ENCODE measurements around the gene HEPHL1.

The HEPHL1 gene

GRCh38 chr11:94129512-94130297 is 108.6 kb downstream of the HEPHL1 start:
- peak; percentile 15 for DNase-seq (ENCODE audit: low spot score)

- DNase-seq (ENCODE audit: low spot score): no peak
Measured at GRCh38 chr11:94130298-94131046, 109.3 kb downstream of the HEPHL1 start.

- DNase-seq (ENCODE audit: low spot score): no peak
Measured at GRCh38 chr11:94131047-94131717, 110.0 kb downstream of the HEPHL1 start.

DNA sequence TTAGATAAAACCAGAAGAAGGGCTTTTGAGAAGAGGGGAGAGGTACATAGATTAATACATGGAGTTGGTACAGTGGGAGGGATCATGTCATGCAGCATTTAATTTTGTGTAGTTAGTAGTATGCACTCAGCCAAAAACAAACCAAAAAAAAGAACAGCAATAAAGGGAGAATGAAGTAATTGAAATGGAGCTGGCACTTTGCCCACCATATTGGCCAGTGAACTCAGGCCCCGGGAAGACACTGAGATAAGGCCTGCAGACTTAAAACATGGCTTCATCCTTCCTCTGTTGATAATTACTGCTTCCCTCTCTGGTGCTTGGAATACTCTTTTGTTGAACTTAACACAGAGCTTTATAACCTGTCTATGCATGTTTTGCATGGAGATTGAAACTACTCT is 110.6 kb downstream of the HEPHL1 start:
- no peak for DNase-seq (ENCODE audit: low spot score)

GRCh38 chr11:94132152-94132558 is 111.0 kb downstream of the HEPHL1 start:
- DNase-seq (ENCODE audit: low spot score): no peak

- DNase-seq (ENCODE audit: low spot score): no peak
Measured at GRCh38 chr11:94132823-94133408, 111.8 kb downstream of the HEPHL1 start.

DNA sequence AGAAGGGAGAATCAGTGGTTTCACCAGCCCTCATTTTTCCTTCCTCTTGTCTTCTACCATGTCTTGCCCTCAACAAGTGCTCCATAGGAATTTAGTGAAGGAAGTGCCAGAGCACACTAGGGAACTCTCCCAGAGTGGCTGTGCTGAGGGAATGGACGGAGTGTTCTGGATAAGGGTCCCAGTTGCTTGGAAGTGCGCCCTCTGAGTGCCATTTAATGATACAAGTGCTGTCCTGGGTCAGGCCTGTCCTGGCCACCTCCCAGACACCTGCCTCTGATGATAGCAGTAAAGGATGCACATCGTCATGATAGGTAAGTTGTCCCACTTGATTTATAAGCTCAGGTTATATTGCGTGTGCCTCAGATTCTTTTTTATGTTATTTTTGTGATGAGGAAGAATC is 112.6 kb downstream of the HEPHL1 start:
- no peak for DNase-seq (ENCODE audit: low spot score)

DNA sequence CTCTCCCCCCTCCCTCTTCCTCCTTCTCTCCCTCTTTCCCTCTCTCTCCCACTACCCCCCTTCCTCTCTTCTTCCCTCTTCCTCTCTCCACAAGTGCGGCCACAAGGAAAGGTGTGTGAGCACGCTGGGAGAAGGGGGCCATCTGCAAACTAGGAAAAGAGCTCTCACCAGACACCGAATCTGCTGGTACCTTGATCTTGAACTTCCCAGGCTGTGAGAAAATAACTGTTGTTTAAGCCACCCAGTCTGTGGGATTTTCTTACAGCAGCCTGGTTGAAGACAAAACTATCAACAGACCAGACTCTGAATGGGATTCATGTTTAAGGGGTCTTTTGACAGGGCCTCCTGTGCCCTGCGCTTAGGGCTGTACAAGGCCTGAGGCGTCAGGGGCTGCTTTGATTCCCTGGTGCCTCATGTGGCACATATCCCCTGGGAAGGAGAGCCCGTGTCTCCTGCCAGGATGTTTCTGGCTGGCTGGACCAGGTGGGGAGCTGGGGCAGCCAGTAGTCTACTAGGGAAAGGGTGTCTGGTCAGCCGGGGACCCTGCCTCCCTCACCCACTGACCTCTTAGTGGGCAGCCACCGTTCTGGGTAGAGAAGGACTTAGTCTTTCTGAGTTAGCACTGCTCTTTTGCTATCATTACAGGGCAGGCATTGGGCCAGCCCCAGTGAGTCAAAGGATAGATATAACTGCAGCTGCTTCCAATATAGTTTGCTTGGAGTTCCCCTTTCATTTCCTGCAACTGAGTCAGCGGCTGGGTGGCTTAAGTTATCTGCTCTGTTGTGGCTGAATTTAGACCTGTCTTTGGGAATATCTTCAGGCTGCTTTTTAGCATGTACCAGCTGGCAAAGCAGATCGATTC is 113.7 kb downstream of the HEPHL1 start:
- peak; percentile 21 for DNase-seq (ENCODE audit: low spot score)

DNA sequence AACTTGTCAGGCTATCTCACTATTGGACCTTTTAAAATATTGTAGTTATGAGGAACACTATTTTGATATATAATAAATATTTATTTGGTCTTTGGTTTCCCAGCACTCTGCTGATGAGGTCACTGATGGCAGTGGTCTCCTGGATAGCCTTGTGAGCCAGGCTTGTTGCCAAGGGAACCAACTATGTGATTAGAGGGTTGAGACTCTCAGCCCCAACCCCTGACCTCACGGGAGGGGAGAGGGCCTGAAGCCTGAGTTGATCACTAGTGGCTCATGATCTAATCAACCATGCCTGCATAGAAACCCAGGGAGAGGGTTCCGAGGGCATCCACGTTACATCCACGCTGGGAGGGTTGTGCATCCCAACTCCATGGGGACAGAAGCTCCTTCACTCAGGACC is 118.3 kb downstream of the HEPHL1 start:
- DNase-seq (ENCODE audit: low spot score): no peak

DNA sequence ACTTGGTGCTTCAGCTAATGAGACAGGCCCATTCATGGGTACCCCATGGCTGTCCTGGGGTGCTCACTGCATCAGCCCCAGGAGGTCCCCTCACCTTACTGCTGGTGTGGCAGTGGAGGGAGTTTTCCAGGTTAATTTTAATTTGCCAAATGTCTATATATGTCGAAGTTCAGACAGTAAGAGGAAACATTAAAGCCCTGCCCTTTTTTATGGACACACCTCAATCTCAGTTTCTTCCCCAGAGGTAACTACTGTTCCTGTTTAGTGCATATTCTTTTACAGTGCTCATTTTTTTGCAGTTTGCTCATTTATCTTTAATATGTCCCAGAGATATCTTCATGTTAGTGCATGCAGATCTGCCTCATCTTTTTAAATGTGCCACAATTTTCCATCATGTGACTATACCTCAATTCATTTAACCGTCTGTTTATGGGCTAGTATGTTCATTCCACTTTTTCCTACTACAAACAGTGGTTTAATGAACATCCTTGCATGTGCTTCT is 119.1 kb downstream of the HEPHL1 start:
- DNase-seq (ENCODE audit: low spot score): no peak

DNA sequence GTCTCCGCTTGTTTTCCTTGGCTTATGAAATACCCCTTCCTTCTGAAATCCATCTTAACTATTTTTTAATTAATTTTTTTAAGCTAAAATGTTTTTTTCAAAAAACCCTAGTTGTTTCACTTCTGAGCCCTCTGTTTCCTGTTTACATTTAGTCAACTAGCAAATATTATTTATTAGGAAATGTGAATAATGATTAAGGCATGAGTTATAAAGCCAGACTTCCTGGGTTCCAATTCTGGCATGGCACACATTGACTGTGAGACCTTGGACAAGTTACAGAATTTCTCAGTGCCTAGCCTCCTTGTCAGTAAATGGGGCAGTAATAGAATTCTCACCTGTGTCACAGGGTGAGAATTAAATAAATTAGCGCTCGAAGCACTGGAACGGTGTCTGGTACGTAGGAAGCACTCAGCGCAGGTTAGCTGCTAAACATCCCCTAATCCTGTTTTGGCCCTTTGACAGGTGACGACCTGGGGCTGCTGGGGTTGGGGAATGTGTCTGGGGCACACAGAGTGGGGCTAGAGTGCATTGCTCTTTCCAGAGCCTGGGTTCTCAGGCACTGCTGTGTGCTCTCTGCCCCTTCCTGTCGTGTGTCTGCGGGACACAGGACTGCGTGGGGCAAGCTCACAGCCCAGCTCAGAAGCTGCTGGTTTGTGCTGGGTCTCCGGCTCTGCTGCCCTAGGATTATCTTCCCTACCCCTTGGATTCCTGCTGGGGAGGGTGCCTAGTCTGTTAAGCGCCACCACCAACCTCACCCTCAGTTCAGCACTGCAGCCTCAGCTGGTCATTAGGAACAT is 120.6 kb downstream of the HEPHL1 start:
- DNase-seq (ENCODE audit: low spot score): no peak

DNA sequence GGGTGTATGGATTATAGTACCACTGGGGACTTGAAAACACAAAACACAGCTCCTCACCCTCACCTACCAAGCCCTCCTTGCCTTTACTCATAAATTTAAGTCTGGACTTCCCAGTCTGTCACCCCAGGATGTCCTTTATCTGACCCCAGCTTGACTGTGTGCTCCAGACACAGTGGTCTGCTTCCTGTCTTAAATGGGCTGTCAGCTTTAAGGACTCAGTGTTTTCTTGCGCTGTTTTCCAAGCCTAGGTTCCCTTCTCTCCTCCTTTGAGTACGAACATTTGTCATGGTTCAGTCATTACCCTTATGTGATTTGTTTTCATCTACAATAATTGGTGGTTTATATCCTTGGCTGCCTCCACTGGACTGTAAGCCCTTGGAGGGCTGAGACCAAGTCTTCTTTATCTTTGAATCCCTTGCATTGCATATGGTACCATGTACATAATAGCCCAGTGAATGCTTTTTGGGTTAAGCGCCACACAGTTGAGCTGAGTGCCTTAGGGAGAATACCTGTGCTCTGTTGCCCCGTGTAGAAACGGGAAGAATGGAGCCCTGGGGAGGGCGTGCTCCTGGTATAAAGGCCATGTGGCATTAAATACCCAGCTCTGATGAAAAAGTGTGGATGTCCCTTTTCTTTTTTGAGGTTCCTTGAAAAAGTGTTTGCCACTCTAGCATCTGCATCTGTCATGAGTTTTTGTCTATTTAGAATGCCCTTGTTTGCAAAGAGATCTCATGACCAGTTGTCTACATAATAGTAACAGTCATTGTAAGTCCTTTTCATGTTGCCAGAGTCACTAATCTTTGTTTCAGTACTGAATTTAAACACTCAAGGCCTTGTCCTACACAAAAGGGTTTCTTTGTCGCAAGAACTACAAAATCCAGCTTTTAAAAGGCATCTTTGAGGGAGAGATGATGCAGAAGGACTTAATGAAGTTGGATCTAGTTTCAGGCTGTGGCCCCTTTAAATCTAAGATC is 121.4 kb downstream of the HEPHL1 start:
- DNase-seq (ENCODE audit: low spot score): no peak

- no peak for DNase-seq (ENCODE audit: low spot score)
Measured at GRCh38 chr11:94144216-94144615, 123.1 kb downstream of the HEPHL1 start.

- no peak for DNase-seq (ENCODE audit: low spot score)
Measured at GRCh38 chr11:94144664-94145063, 123.5 kb downstream of the HEPHL1 start.

- DNase-seq (ENCODE audit: low spot score): no peak
Measured at GRCh38 chr11:94145431-94145830, 124.3 kb downstream of the HEPHL1 start.

GRCh38 chr11:94145916-94146315 is 124.8 kb downstream of the HEPHL1 start:
- DNase-seq (ENCODE audit: low spot score): no peak

- no peak for DNase-seq (ENCODE audit: low spot score)
Measured at GRCh38 chr11:94147433-94147845, 126.3 kb downstream of the HEPHL1 start.

DNA sequence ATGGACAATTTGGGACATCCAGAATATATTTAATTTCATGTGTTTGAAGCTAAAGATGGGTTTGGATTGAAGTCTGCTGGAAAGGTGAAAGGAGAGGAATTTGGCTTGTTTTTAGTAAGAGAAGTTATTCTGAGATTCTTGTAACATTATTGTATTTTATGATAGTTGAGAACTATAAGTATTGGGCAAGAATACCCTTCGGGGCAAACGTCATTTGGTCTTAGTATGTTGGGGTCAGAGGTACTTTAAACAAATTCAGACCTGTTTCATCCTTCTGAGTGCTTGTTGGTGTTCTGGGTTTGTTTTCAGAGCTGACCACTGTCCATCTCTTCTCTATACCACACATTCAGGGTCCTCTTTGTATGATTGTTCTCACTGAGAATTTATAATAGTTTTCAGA is 127.0 kb downstream of the HEPHL1 start:
- DNase-seq (ENCODE audit: low spot score): no peak

DNA sequence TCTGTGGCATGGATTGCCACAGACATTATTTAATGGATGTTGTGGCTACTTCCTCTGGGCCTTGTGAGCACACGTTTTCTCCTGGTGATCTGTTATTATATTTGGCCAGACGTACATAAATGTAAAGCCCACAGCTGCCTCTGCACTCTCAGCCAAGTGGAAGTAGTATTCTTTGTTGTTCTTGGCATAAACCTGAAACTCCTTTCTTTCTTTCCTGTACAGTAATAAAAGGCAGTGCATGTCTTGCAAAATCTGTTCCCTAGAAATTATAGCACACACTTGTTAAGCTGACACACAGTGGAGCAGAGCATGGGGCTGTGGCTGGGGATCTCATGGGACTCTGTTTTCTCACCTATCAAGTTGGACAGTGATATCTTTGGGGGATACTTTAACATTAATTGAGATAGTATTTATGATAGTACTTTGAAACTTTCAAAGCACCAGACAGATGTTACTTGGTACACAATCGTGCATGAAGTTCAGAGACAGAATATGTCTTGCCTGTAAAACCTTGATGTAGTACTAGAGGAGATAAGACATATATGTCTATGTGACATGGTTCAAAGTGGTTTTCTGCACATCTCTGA is 128.4 kb downstream of the HEPHL1 start:
- DNase-seq (ENCODE audit: low spot score): no peak
